K562 (cell line): ENCODE data around the gene DBT. TPM values are rescaled to one million over a fixed set of nuclear protein-coding genes. Genes with fewer than 3 reads are reported as not detected.
A peak's percentile ranks its signal among the peaks of the same experiment; 100 is the strongest.

Experiments used
- EHMT2 ChIP-seq: fragments of 450-650 bp; IDR thresholded peaks from 2 replicates; pipeline ENCODE4 v1.6.1; 2018; ENCODE audit warnings: antibody characterized with exemption
- ESRRA ChIP-seq: fragments of 450-650 bp; IDR thresholded peaks from 2 replicates; pipeline ENCODE4 v1.6.1; 2014; ENCODE audit warnings: low read depth, mild to moderate bottlenecking, moderate library complexity, borderline replicate concordance
- FOXP1 ChIP-seq: sonication (generic); formaldehyde crosslinking; IDR thresholded peaks from 2 replicates; pipeline ENCODE4 v1.8.0; 2022; ENCODE audit warnings: mild to moderate bottlenecking, missing genetic modification reagents
- KAT7 ChIP-seq: sonication (generic); formaldehyde crosslinking; IDR thresholded peaks from 2 replicates; pipeline ENCODE4 v1.8.0; 2022; ENCODE audit warnings: missing genetic modification reagents, mild to moderate bottlenecking, borderline replicate concordance
- MLLT1 ChIP-seq, 2 experiments: fragments of 450-650 bp; IDR thresholded peaks; 2 replicates each; pipeline ENCODE4 v1.6.1; 2016
- MYC ChIP-seq, 2 experiments: fragments of 250-450 bp in 1 of 2; sonication (Bioruptor Pico) in 1 of 2; IDR thresholded peaks; 2 replicates each; pipeline versions ENCODE4 v1.5.1 to v1.6.1; 2012 to 2021; ENCODE audit warnings: low read depth in 2 of 2, borderline replicate concordance in 1 of 2, improper control_type of control experiment in 1 of 2, low read length in 1 of 2, mild to moderate bottlenecking in 1 of 2, moderate library complexity in 1 of 2
- NFXL1 ChIP-seq: fragments of 450-650 bp; formaldehyde crosslinking; IDR thresholded peaks from 2 replicates; pipeline ENCODE4 v1.4.0; 2021; ENCODE audit warnings: mild to moderate bottlenecking
- PHF20 ChIP-seq: fragments of 450-650 bp; IDR thresholded peaks from 2 replicates; pipeline ENCODE4 v1.6.1; 2018; ENCODE audit not compliant: partially characterized antibody
- POLR2A ChIP-seq: fragments of 450-650 bp; conservative IDR thresholded peaks from 2 replicates; pipeline ENCODE4 v1.6.1; 2016
- POLR2AphosphoS5 ChIP-seq: IDR thresholded peaks from 2 replicates; pipeline ENCODE4 v1.6.1; 2011; ENCODE audit warnings: mild to moderate bottlenecking, low read depth, low read length, moderate library complexity; ENCODE audit not compliant: control insufficient read depth, insufficient read depth
- POLR2H ChIP-seq: IDR thresholded peaks from 2 replicates; pipeline ENCODE4 v1.6.1; 2016; ENCODE audit warnings: missing genetic modification characterization, low read depth, mild to moderate bottlenecking, control low read depth, missing compliant biosample characterization, moderate library complexity
- POU5F1 ChIP-seq: fragments of 150-350 bp; IDR thresholded peaks from 2 replicates; pipeline ENCODE4 v1.6.1; 2014; ENCODE audit warnings: borderline replicate concordance, low read length, low read depth, mild to moderate bottlenecking; ENCODE audit not compliant: partially characterized antibody
- RUNX1 ChIP-seq: sonication (generic); IDR thresholded peaks from 2 replicates; pipeline ENCODE4 v1.6.1; 2016; ENCODE audit warnings: antibody characterized with exemption, low read depth
- SMARCE1 ChIP-seq: fragments of 450-650 bp; IDR thresholded peaks from 2 replicates; pipeline ENCODE4 v1.7.1; 2016; ENCODE audit warnings: mild to moderate bottlenecking
- YY1 ChIP-seq, 3 experiments: IDR thresholded peaks; 2 replicates each; pipeline ENCODE4 v1.6.1; 2011; ENCODE audit warnings: low read length in 2 of 3, mild to moderate bottlenecking in 2 of 3, moderate library complexity in 2 of 3, borderline replicate concordance in 1 of 3, control low read depth in 1 of 3, low read depth in 1 of 3; ENCODE audit not compliant: insufficient read depth in 3 of 3, insufficient replicate concordance in 2 of 3, control insufficient read depth in 1 of 3, insufficient read length in 1 of 3; ENCODE audit errors: extremely low read depth in 1 of 3
- ZBED1 ChIP-seq: IDR thresholded peaks from 2 replicates; pipeline ENCODE4 v1.6.1; 2014
- ZNF12 ChIP-seq: sonication (generic); formaldehyde crosslinking; IDR thresholded peaks from 2 replicates; pipeline ENCODE4 v1.4.0; 2020; ENCODE audit warnings: mild to moderate bottlenecking, missing genetic modification reagents
- ZNF174 ChIP-seq: fragments of 250-450 bp; sonication (Bioruptor Pico); IDR thresholded peaks from 2 replicates; pipeline ENCODE4 v1.4.0; 2020; ENCODE audit warnings: mild to moderate bottlenecking
- ZSCAN29 ChIP-seq: fragments of 450-650 bp; IDR thresholded peaks from 2 replicates; pipeline ENCODE4 v1.6.1; 2017
- polyA plus RNA-seq, 8 experiments: library from polyadenylated mRNA; depleted of rRNA in 4 of 8; stranded (reverse) in 5 of 8; unstranded in 3 of 8; fragments of >200 nt; fragmentation: Nextera tagmentation in 2 of 8; fragmentation: Illumina TruSeq in 1 of 8; extraction: Ambion mirVana in 2 of 8; extraction: Trizol in 1 of 8; gene quantifications; 2 replicates each; pipeline versions ENCODE4 v1.2.1 to v1.2.3, GENCODE V29; 2011 to 2014; ENCODE audit warnings: inconsistent platforms in 1 of 8, missing spikeins in 1 of 8
- total RNA-seq, 7 experiments: library from RNA; depleted of rRNA in 6 of 7; stranded (reverse); fragments of >200 nt in 6 of 7; fragmentation: Illumina TruSeq in 2 of 7; extraction: Trizol in 2 of 7; gene quantifications; 2 replicates each; pipeline versions ENCODE4 v1.2.1 to v1.2.3, GENCODE V29; 2011 to 2021; ENCODE audit warnings: low replicate concordance in 1 of 7
- TF ChIP-seq, protein P1 (sequence below): fragments of 450-650 bp; IDR thresholded peaks from 2 replicates; pipeline ENCODE4 v1.7.1; 2018; ENCODE audit warnings: mild to moderate bottlenecking, low read depth; ENCODE audit not compliant: partially characterized antibody
- TF ChIP-seq, protein P2 (sequence below): sonication (generic); formaldehyde crosslinking; IDR thresholded peaks from 2 replicates; pipeline ENCODE4 v1.8.0; 2022; ENCODE audit warnings: missing genetic modification reagents, mild to moderate bottlenecking, borderline replicate concordance

The DBT gene
- total and polyA plus RNA-seq, 9 of the 15 experiments (the other 6 are each of a cell fraction or from before 2014, with no cell fraction given) = 2.7 to 13.5 (median 7.3) TPM

- TF ChIP-seq SMARCE1 = peak; percentile 38
- no peak for TF ChIP-seq EHMT2
- TF ChIP-seq POU5F1 = peak; percentile 26
- TF ChIP-seq ZNF174 (CRISPR knock-in tag) = no peak
- TF ChIP-seq, protein P1, sequence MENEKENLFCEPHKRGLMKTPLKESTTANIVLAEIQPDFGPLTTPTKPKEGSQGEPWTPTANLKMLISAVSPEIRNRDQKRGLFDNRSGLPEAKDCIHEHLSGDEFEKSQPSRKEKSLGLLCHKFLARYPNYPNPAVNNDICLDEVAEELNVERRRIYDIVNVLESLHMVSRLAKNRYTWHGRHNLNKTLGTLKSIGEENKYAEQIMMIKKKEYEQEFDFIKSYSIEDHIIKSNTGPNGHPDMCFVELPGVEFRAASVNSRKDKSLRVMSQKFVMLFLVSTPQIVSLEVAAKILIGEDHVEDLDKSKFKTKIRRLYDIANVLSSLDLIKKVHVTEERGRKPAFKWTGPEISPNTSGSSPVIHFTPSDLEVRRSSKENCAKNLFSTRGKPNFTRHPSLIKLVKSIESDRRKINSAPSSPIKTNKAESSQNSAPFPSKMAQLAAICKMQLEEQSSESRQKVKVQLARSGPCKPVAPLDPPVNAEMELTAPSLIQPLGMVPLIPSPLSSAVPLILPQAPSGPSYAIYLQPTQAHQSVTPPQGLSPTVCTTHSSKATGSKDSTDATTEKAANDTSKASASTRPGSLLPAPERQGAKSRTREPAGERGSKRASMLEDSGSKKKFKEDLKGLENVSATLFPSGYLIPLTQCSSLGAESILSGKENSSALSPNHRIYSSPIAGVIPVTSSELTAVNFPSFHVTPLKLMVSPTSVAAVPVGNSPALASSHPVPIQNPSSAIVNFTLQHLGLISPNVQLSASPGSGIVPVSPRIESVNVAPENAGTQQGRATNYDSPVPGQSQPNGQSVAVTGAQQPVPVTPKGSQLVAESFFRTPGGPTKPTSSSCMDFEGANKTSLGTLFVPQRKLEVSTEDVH = no peak
- no peak; a peak in 1 of 4 replicates for TF ChIP-seq MLLT1 (IDR thresholded peaks at IDR 0.05)
- peak; percentile 89 for TF ChIP-seq POLR2A
- TF ChIP-seq PHF20 = peak; percentile 84
- TF ChIP-seq, protein P2, sequence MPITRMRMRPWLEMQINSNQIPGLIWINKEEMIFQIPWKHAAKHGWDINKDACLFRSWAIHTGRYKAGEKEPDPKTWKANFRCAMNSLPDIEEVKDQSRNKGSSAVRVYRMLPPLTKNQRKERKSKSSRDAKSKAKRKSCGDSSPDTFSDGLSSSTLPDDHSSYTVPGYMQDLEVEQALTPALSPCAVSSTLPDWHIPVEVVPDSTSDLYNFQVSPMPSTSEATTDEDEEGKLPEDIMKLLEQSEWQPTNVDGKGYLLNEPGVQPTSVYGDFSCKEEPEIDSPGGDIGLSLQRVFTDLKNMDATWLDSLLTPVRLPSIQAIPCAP (CRISPR knock-in tag) = no peak
- TF ChIP-seq NFXL1 (CRISPR knock-in tag) = no peak
- peak; percentile 52 for TF ChIP-seq MYC (IDR thresholded peaks at IDR 0.05; ENCODE audit: low read depth, low read length)
- TF ChIP-seq MYC (CRISPR knock-in tag; IDR thresholded peaks at IDR 0.05; ENCODE audit: borderline replicate concordance, low read depth) = peak; percentile 26; the same call in 1 of the 2 replicates
- 0 out of 2 replicates have a peak, but pooled peaks have one; percentile 37 for TF ChIP-seq FOXP1
- peak; percentile 83; the same call in 1 of the 2 replicates for TF ChIP-seq KAT7 (CRISPR knock-in tag)
- peak; percentile 57; the same call in 1 of the 2 replicates for TF ChIP-seq ZNF12 (CRISPR knock-in tag)
- TF ChIP-seq POLR2AphosphoS5 = peak; percentile 77
- peak; percentile 52; the same call in 1 of the 2 replicates for TF ChIP-seq ESRRA
- TF ChIP-seq RUNX1 = no peak
- TF ChIP-seq YY1 (IDR thresholded peaks at IDR 0.05; ENCODE audit: borderline replicate concordance in 1 of 3, control insufficient read depth in 1 of 3, extremely low read depth in 1 of 3, insufficient read depth in 3 of 3, insufficient read length in 1 of 3, insufficient replicate concordance in 2 of 3, low read depth in 1 of 3, low read length in 2 of 3) = peak in 2 of 3 experiments; percentile 7 to 60
- peak; percentile 8; the same call in 1 of the 2 replicates for TF ChIP-seq ZBED1
- no peak for TF ChIP-seq ZSCAN29
- peak; percentile 65; the same call in 1 of the 2 replicates for TF ChIP-seq POLR2H
Observed at GRCh38 chr1:100265931-100266740, 16.5 kb upstream of the DBT start, which contains the start of gene RTCA (continued).
